ENCODE results near the gene MICAL2. TPM values are rescaled to one million over a fixed set of nuclear protein-coding genes. Genes with fewer than 3 reads are reported as not detected.

MICAL2 gene
- total and polyA plus RNA-seq, 3 experiments from 2014 or later: 32.4 to 147 (median 146) TPM

DNA sequence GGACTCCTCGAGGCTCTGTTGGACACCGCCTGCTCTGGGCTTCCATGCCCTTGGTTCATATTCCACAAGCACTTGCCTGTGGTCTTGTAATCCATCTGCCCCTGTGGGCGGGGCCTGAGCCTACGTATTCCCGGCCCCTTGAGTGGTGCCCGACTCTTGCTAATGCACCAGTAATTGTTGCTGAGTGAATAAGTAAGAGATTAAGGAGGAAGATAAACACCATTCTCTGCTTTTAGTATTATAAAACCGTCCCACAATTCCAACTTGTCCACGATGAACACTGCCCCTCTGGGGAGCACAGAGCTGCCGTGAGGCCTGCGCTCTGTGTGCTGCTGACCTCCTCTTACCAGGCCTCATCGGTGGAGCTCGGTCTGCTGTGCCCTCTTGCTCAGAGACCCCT lies 50.3 kb downstream of the MICAL2 start:
- peaks cover 18 to 25% (median 19%) of the 10 kb centered on the region in 3 donors for H3K4me1 Mint-ChIP-seq
- H3K4me1 ChIP-seq (ENCODE audit: insufficient read depth, low read length): peaks cover 17% of the 10 kb centered on the region
- POLR2A ChIA-PET: no interaction called here

GRCh38 chr11:12161137-12161536 lies 50.7 kb downstream of the MICAL2 start:
- H3K9me3 ChIP-seq (ENCODE audit: low read length): no peaks in the 10 kb centered on the region
- no peak for DNase-seq
- ChIA-PET POLR2A (no interaction called here), CTCF (interaction anchor here (1.0 kb wide), 1 partner anchor 24 kb away, joined by 3 read pairs; no protein-coding TSS in a partner anchor)
- peaks cover 8% of the 10 kb centered on the region for H3K36me3 ChIP-seq (ENCODE audit: insufficient read depth, low read length)
- H3K4me1 ChIP-seq (ENCODE audit: insufficient read depth, low read length): peaks cover 17% of the 10 kb centered on the region
- Mint-ChIP-seq H3K4me1 (peaks cover 13 to 20% (median 17%) of the 10 kb centered on the region in 3 donors), H3K27me3 (no peaks in the 10 kb centered on the region), H3K9me3 (no peaks in the 10 kb centered on the region), H3K4me3 (no peak overlapping the region), H3K36me3 (peaks cover 2 to 11% (median 3%) of the 10 kb centered on the region in 3 donors), H3K27ac (peak overlapping the region in 2 of 8 donors; percentile 8 to 23)
- H3K27me3 ChIP-seq (ENCODE audit: insufficient read depth, low read length, poor library complexity, severe bottlenecking): no peaks in the 10 kb centered on the region
- no peak overlapping the region for H3K27ac ChIP-seq (ENCODE audit: low read depth, low read length)
- H3K4me3 ChIP-seq (ENCODE audit: low read length): no peak overlapping the region

More for the DNA sequence above, 50.3 kb downstream of the MICAL2 start:
- Mint-ChIP-seq H3K36me3 (peaks cover 2 to 11% (median 3%) of the 10 kb centered on the region in 3 donors), H3K27ac (peak overlapping the region in 2 of 8 donors; percentile 0 to 38), H3K27me3 (no peaks in the 10 kb centered on the region), H3K9me3 (no peaks in the 10 kb centered on the region), H3K4me3 (no peak overlapping the region)
- H3K9me3 ChIP-seq (ENCODE audit: low read length): no peaks in the 10 kb centered on the region
- CTCF ChIA-PET: interaction anchor here (1.0 kb wide), 1 partner anchor 24 kb away, joined by 3 read pairs; no protein-coding TSS in a partner anchor
- H3K27me3 ChIP-seq (ENCODE audit: insufficient read depth, low read length, poor library complexity, severe bottlenecking): no peaks in the 10 kb centered on the region
- no peak for DNase-seq
- H3K36me3 ChIP-seq (ENCODE audit: insufficient read depth, low read length): peaks cover 8% of the 10 kb centered on the region
- no peak overlapping the region for H3K4me3 ChIP-seq (ENCODE audit: low read length)
- no peak overlapping the region for H3K27ac ChIP-seq (ENCODE audit: low read depth, low read length)

DNA sequence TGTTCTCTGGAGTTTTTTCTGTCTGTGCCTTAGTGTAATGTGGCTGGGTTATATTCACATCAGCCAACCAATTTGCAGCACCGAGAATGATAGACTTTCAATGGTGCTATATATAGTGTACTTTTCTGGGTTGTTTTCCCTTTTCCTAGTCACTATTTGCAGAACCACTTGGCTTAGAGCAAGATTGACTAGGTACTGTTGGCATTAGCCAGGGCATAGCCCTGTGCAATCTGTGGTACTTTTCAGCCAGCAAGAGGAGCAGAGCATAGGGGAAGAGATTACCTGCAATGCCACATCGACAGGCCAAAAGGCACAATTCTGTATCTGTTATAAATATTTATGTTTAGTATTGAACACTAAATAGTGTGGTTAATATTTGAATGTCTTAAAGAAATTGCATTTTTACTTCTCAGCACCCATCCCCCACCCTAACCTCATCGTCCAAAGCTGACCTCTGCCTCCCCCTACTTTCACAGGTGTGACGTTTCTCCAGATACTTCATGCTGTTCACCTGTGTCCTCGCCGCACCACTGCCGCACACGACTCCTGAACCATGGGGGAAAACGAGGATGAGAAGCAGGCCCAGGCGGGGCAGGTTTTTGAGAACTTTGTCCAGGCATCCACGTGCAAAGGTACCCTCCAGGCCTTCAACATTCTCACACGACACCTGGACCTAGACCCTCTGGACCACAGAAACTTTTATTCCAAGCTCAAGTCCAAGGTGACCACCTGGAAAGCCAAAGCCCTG lies 51.4 kb downstream of the MICAL2 start:
- Histone ChIP-seq H3K36me3 (ENCODE audit: insufficient read depth, low read length) (peaks cover 8% of the 10 kb centered on the region), H3K27me3 (ENCODE audit: insufficient read depth, low read length, poor library complexity, severe bottlenecking) (no peaks in the 10 kb centered on the region), H3K9me3 (ENCODE audit: low read length) (no peaks in the 10 kb centered on the region), H3K4me3 (ENCODE audit: low read length) (no peak overlapping the region), H3K4me1 (ENCODE audit: insufficient read depth, low read length) (peaks cover 12% of the 10 kb centered on the region), H3K27ac (ENCODE audit: low read depth, low read length) (no peak overlapping the region)
- H3K4me1 Mint-ChIP-seq: peaks cover 10 to 20% (median 10%) of the 10 kb centered on the region in 3 donors
- H3K36me3 Mint-ChIP-seq: peaks cover 2 to 11% (median 3%) of the 10 kb centered on the region in 3 donors
- H3K4me3 Mint-ChIP-seq: no peak overlapping the region
- peak overlapping the region in 1 of 8 donors; percentile 8 for H3K27ac Mint-ChIP-seq
- no peak for DNase-seq
- ChIA-PET CTCF (interaction anchor here (0.8 to 1.0 kb wide), 3 partner anchors 22 to 120 kb away, joined by 3 read pairs; no protein-coding TSS in a partner anchor), POLR2A (no interaction called here)
- no peaks in the 10 kb centered on the region for H3K27me3 Mint-ChIP-seq
- H3K9me3 Mint-ChIP-seq: no peaks in the 10 kb centered on the region

DNA sequence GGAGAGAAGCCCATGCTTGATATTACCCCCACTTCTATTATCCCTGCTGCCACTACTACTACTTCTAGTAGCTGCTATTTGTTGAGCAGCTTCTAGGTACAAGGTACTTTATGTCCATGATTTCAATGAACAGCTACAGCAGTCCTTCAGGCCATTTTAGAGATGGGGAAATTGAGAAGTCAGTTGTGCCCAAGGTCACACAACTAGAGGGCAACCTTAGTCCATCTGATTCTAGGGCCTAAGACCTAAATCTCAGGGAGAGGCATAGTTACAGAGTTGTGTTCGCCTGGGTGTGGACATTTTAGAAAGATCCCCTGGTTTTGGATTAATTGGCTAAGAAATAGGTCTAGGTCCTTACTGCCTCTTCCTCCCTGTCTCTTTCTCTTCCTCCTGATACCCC lies 52.3 kb downstream of the MICAL2 start:
- H3K36me3 ChIP-seq (ENCODE audit: insufficient read depth, low read length): peaks cover 8% of the 10 kb centered on the region
- no peak for DNase-seq
- H3K27ac ChIP-seq (ENCODE audit: low read depth, low read length): no peak overlapping the region
- H3K4me1 ChIP-seq (ENCODE audit: insufficient read depth, low read length): peaks cover 3% of the 10 kb centered on the region
- peak overlapping the region in 1 of 8 donors; percentile 57 for H3K27ac Mint-ChIP-seq
- no peaks in the 10 kb centered on the region for H3K27me3 Mint-ChIP-seq
- POLR2A ChIA-PET: no interaction called here
- H3K4me3 Mint-ChIP-seq: no peak overlapping the region
- H3K36me3 Mint-ChIP-seq: peaks cover 2 to 11% (median 3%) of the 10 kb centered on the region in 3 donors
- CTCF ChIA-PET: interaction anchor here (0.8 to 1.1 kb wide), 3 partner anchors 23 to 119 kb away, joined by 3 read pairs; no protein-coding TSS in a partner anchor
- H3K9me3 Mint-ChIP-seq: no peaks in the 10 kb centered on the region
- no peaks in the 10 kb centered on the region for H3K9me3 ChIP-seq (ENCODE audit: low read length)
- no peak overlapping the region for H3K4me3 ChIP-seq (ENCODE audit: low read length)
- peaks cover 1 to 16% (median 2%) of the 10 kb centered on the region in 3 donors for H3K4me1 Mint-ChIP-seq
- no peaks in the 10 kb centered on the region for H3K27me3 ChIP-seq (ENCODE audit: insufficient read depth, low read length, poor library complexity, severe bottlenecking)

DNA sequence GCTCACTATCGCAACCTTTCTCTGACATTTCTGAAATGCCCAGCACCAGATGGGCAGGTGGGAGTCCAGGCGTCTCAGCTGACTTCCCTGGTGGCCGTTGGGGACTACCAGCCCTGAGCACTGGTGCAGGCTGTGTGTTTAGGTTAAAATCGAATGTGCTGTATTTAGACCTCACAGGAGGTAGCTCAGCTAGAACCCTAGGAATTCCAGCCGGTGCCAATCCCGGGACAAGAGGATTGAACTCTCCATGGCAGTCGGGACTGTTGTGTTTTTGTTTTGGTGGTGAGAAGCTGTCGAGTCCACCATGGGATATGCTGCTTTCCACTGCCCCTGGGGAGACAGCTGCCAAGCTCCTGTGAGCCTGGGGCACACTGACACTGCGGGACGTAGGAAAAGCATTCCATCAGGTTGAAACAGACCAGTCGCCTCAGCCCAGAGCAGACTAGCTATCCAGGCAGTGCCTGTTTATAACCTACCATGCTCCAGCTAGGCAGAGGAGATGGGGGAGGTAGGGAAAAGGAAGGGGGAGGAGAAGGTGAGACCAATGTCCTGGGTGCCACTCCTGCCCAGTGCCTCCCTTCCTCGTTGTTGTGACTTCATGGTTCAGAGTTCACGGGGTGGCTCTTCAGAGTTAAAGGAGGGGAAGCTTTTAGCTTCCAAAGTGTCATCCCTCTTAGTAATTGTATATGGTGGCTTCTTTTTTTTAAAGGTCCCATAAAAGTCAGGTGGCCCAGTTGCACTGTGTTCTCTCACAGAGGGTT lies 53.0 kb downstream of the MICAL2 start:
- Mint-ChIP-seq H3K27me3 (no peaks in the 10 kb centered on the region), H3K27ac (peak overlapping the region in 1 of 8 donors; percentile 6), H3K4me1 (peaks cover 0 to 14% (median 0%) of the 10 kb centered on the region in 3 donors), H3K4me3 (no peak overlapping the region), H3K9me3 (no peaks in the 10 kb centered on the region), H3K36me3 (peaks cover 2 to 11% (median 3%) of the 10 kb centered on the region in 3 donors)
- Histone ChIP-seq H3K27me3 (ENCODE audit: insufficient read depth, low read length, poor library complexity, severe bottlenecking) (no peaks in the 10 kb centered on the region), H3K4me3 (ENCODE audit: low read length) (no peak overlapping the region), H3K4me1 (ENCODE audit: insufficient read depth, low read length) (no peaks in the 10 kb centered on the region), H3K36me3 (ENCODE audit: insufficient read depth, low read length) (peaks cover 8% of the 10 kb centered on the region), H3K9me3 (ENCODE audit: low read length) (no peaks in the 10 kb centered on the region), H3K27ac (ENCODE audit: low read depth, low read length) (no peak overlapping the region)
- CTCF ChIA-PET: interaction anchor here (1.0 to 1.1 kb wide), 3 partner anchors 26 to 118 kb away, joined by 3 to 4 read pairs (median 3); no protein-coding TSS in a partner anchor
- POLR2A ChIA-PET: no interaction called here
- no peak for DNase-seq

GRCh38 chr11:12164061-12165014 lies 53.9 kb downstream of the MICAL2 start:
- CTCF ChIA-PET: interaction anchor here (0.8 to 1.3 kb wide), 5 partner anchors 17 to 125 kb away, joined by 3 to 4 read pairs (median 3); no protein-coding TSS in a partner anchor

GRCh38 chr11:12165237-12165875 lies 55.0 kb downstream of the MICAL2 start:
- ChIA-PET CTCF (interaction anchor here (1.3 to 1.5 kb wide), 2 partner anchors 18 to 71 kb away, joined by 3 to 4 read pairs; no protein-coding TSS in a partner anchor), POLR2A (no interaction called here)
- no peak for DNase-seq
- no peaks in the 10 kb centered on the region for H3K27me3 ChIP-seq (ENCODE audit: insufficient read depth, low read length, poor library complexity, severe bottlenecking)
- H3K36me3 ChIP-seq (ENCODE audit: insufficient read depth, low read length): peaks cover 8% of the 10 kb centered on the region
- Mint-ChIP-seq H3K27ac (no peak overlapping the region), H3K27me3 (no peaks in the 10 kb centered on the region), H3K9me3 (no peaks in the 10 kb centered on the region), H3K4me3 (no peak overlapping the region), H3K4me1 (peaks cover 0 to 14% (median 0%) of the 10 kb centered on the region in 3 donors), H3K36me3 (peaks cover 2 to 11% (median 3%) of the 10 kb centered on the region in 3 donors)
- H3K4me1 ChIP-seq (ENCODE audit: insufficient read depth, low read length): no peaks in the 10 kb centered on the region
- no peaks in the 10 kb centered on the region for H3K9me3 ChIP-seq (ENCODE audit: low read length)
- H3K4me3 ChIP-seq (ENCODE audit: low read length): no peak overlapping the region
- H3K27ac ChIP-seq (ENCODE audit: low read depth, low read length): no peak overlapping the region

More at GRCh38 chr11:12164061-12165014, 53.9 kb downstream of the MICAL2 start:
- H3K4me1 ChIP-seq (ENCODE audit: insufficient read depth, low read length): no peaks in the 10 kb centered on the region
- POLR2A ChIA-PET: no interaction called here
- Mint-ChIP-seq H3K27ac (peak overlapping the region in 1 of 8 donors; percentile 13), H3K27me3 (no peaks in the 10 kb centered on the region), H3K4me3 (no peak overlapping the region), H3K9me3 (no peaks in the 10 kb centered on the region), H3K4me1 (peaks cover 0 to 14% (median 0%) of the 10 kb centered on the region in 3 donors), H3K36me3 (peaks cover 2 to 11% (median 3%) of the 10 kb centered on the region in 3 donors)
- no peak overlapping the region for H3K4me3 ChIP-seq (ENCODE audit: low read length)
- H3K27ac ChIP-seq (ENCODE audit: low read depth, low read length): no peak overlapping the region
- H3K9me3 ChIP-seq (ENCODE audit: low read length): no peaks in the 10 kb centered on the region
- no peak for DNase-seq
- no peaks in the 10 kb centered on the region for H3K27me3 ChIP-seq (ENCODE audit: insufficient read depth, low read length, poor library complexity, severe bottlenecking)
- peaks cover 8% of the 10 kb centered on the region for H3K36me3 ChIP-seq (ENCODE audit: insufficient read depth, low read length)
